ENCODE measurements around the gene NAALADL2. TPM values are rescaled to one million over a fixed set of nuclear protein-coding genes. Genes with fewer than 3 reads are reported as not detected.

NAALADL2 gene
- total RNA-seq, 2 donors from 2014 or later, result 0.70 TPM; not detected in 1

DNA sequence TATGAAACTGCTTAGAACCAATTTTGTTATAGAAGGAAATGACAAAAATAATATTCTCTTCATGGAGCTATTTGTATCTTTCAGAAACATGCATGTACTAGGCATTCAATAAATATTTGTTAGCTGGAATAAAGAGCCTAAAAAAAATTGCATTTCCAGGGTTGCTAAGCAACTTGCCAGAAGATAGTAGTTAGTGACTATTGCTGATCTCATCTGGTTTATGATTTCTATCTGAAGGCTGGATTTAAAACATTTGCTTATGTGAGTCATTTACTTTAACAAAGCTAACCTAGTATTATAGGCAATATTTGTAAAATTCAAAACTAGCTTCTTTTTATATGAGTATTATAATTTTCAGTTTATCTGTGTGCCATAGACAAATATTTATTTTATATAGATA is 78.3 kb downstream of the NAALADL2 start:
- peaks cover 8% of the 10 kb centered on the region for H3K9me3 Mint-ChIP-seq
- H3K36me3 Mint-ChIP-seq, result peaks cover 5% of the 10 kb centered on the region
- H3K27ac Mint-ChIP-seq, result no peak overlapping the region
- H3K4me3 Mint-ChIP-seq, result no peak overlapping the region
- H3K4me1 Mint-ChIP-seq (ENCODE audit: low read depth in 2 of 2), result no peaks in the 10 kb centered on the region
- DNase-seq (ENCODE audit: low spot score) (no peak), ATAC-seq (no peak)
- H3K27me3 Mint-ChIP-seq, result no peaks in the 10 kb centered on the region

DNA sequence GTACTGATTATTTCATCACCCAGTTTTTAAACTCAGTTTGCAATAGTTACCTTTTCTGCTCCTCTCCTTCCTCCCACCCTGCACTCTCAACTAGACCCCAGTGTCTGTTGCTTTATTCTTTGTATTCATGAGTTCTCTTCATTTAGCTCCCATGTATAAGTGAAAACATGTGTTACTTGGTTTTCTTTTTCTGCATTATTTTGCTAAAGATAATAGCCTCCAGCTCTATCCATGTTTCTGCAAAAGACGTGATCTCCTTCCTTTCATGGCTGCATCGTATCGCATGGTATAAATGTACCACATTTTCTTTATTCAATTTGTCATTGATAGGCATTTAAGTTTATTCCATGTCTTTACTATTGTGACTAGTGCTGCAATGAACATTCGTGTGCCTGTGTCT is 79.0 kb downstream of the NAALADL2 start:
- H3K36me3 Mint-ChIP-seq, result peaks cover 5% of the 10 kb centered on the region
- no peak for DNase-seq (ENCODE audit: low spot score)
- no peaks in the 10 kb centered on the region for H3K4me1 Mint-ChIP-seq (ENCODE audit: low read depth in 2 of 2)
- no peak for ATAC-seq
- no peak overlapping the region for H3K27ac Mint-ChIP-seq
- no peak overlapping the region for H3K4me3 Mint-ChIP-seq
- peaks cover 9% of the 10 kb centered on the region for H3K9me3 Mint-ChIP-seq
- no peaks in the 10 kb centered on the region for H3K27me3 Mint-ChIP-seq

DNA sequence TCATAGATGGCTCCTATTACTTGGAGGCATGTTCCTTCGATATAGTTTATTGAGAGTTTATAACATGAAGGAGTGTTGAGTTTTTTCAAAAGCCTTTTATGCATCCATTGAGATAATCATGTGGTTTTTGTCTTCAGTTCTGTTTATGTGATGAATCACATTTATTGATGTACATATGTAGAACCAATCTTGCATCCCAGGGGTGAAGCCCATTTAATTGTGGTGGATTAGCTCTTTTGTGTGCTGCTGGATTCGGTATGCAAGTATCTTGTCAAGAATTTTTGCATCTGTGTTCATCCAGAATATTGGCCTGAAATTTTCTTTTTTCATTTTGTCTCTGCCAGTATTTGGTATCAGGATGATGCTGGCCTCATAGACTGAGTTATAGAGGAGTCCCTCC is 81.0 kb downstream of the NAALADL2 start:
- no peak overlapping the region for H3K4me3 Mint-ChIP-seq
- peaks cover 5% of the 10 kb centered on the region for H3K36me3 Mint-ChIP-seq
- H3K9me3 Mint-ChIP-seq, result peaks cover 15% of the 10 kb centered on the region
- H3K4me1 Mint-ChIP-seq (ENCODE audit: low read depth in 2 of 2), result no peaks in the 10 kb centered on the region
- no peak for ATAC-seq
- no peak for DNase-seq (ENCODE audit: low spot score)
- no peak overlapping the region for H3K27ac Mint-ChIP-seq
- H3K27me3 Mint-ChIP-seq, result no peaks in the 10 kb centered on the region

DNA sequence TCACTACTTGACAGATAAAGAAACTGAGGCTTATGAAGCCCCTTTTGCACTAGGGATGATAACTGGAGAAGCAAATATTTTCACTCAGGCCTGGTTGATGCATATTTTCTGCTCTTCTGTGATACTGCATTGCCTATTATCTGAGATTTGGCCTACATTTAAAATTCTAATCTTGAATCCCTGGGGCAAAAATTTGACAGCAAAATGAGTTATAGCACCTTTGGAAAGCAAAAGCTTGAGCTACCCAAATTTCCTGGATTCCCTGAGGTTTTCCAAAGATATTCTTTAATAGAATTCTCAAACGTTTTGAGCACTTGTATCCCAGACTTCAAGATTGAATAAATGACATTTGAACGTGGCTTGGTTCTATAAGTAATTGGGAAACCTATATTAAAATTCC is 86.1 kb downstream of the NAALADL2 start:
- Mint-ChIP-seq H3K36me3 (peaks cover 5% of the 10 kb centered on the region), H3K4me3 (no peak overlapping the region), H3K4me1 (ENCODE audit: low read depth in 2 of 2) (no peaks in the 10 kb centered on the region), H3K27me3 (no peaks in the 10 kb centered on the region), H3K9me3 (peaks cover 14% of the 10 kb centered on the region), H3K27ac (no peak overlapping the region)
- ATAC-seq (no peak), DNase-seq (ENCODE audit: low spot score) (no peak)

DNA sequence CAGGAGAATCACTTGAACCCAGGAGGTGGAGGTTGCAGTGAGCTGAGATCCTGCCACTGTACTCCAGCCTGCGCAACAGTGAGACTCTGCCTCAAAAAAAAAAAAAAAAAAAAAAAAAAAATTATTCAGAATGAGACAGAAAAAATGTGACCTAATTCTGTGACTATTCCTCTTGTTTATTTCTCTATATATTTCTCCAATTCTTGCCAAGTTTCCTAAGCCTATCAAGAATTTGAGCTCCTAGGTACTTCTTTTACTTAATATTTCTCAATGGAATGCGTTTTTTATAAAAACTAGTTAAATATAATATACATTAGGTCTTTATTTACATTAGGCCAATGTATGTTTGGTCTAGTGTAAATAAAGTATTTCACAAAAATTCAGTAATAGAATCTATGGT is 86.8 kb downstream of the NAALADL2 start:
- H3K36me3 Mint-ChIP-seq, result peaks cover 3% of the 10 kb centered on the region
- ATAC-seq (no peak), DNase-seq (ENCODE audit: low spot score) (no peak)
- no peaks in the 10 kb centered on the region for H3K4me1 Mint-ChIP-seq (ENCODE audit: low read depth in 2 of 2)
- no peaks in the 10 kb centered on the region for H3K27me3 Mint-ChIP-seq
- no peak overlapping the region for H3K27ac Mint-ChIP-seq
- no peak overlapping the region for H3K4me3 Mint-ChIP-seq
- peaks cover 14% of the 10 kb centered on the region for H3K9me3 Mint-ChIP-seq

DNA sequence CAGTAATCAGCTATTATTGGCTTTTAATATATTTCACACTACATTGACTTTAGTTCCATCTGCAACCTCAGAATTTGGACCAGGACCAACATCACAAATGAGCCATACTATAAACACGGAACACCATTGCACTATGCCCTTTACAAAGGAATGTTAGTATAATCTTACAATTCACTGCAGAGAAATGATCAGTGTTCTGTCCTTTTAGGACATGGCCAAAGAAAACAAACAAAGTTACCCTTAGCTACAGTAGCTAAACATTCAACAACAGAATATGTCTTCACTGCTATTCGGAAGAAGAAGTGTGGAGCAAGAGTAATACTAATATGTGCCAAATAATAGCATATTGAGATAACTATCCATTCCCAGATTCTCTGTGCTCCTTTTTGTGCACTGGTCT is 90.4 kb downstream of the NAALADL2 start:
- no peak overlapping the region for H3K27ac Mint-ChIP-seq
- no peaks in the 10 kb centered on the region for H3K4me1 Mint-ChIP-seq (ENCODE audit: low read depth in 2 of 2)
- no peak overlapping the region for H3K4me3 Mint-ChIP-seq
- no peak for ATAC-seq
- peaks cover 14% of the 10 kb centered on the region for H3K9me3 Mint-ChIP-seq
- no peaks in the 10 kb centered on the region for H3K36me3 Mint-ChIP-seq
- no peaks in the 10 kb centered on the region for H3K27me3 Mint-ChIP-seq
- DNase-seq (ENCODE audit: low spot score), result no peak

DNA sequence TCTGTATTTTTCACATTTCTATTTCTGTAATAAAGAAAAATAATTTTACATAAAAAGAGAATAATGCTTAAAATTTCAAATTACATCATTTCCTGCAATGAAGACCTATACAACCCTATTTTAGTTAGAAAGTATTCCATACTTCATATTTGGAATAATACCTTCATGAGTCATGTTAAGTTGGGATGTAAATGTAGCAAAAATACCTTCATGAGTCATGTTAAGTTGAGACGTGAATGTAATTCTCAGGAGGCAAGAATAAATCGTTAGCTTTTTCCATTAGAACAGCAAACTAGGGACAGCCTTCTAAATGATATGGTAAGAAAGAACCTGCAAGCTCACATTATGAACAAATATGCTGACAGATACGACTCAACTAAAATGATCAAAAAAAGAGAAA is 91.9 kb downstream of the NAALADL2 start:
- DNase-seq (ENCODE audit: low spot score) (no peak), ATAC-seq (no peak)
- H3K4me1 Mint-ChIP-seq (ENCODE audit: low read depth in 2 of 2), result no peaks in the 10 kb centered on the region
- H3K36me3 Mint-ChIP-seq, result no peaks in the 10 kb centered on the region
- H3K4me3 Mint-ChIP-seq, result no peak overlapping the region
- no peaks in the 10 kb centered on the region for H3K27me3 Mint-ChIP-seq
- H3K27ac Mint-ChIP-seq, result no peak overlapping the region
- H3K9me3 Mint-ChIP-seq, result peaks cover 11% of the 10 kb centered on the region

DNA sequence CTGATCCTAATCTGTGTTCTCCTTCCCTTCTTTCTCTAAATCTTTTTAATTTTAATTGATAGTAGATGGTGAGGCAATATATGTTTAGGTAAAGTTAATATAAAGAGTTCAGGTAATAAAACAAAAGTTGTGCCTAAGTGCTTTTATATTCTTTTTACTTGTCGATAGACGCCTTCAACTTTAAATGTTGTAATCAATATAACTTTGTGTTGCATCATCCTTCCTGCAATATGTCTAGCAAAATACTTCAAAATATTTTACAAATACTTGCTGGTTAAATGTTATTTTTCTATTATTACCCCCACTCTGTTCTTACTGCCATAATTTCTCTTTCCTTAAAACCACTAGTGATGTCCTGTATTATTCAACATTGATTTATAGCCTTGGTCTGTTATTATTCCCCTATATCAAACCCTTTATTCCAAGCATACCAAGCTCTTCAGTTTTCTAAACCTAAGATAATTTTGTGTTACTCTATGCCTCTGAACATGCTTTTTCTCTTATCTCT is 92.4 kb downstream of the NAALADL2 start:
- no peak for DNase-seq (ENCODE audit: low spot score)
- Mint-ChIP-seq H3K27ac (no peak overlapping the region), H3K4me1 (ENCODE audit: low read depth in 2 of 2) (no peaks in the 10 kb centered on the region), H3K36me3 (no peaks in the 10 kb centered on the region), H3K4me3 (no peak overlapping the region), H3K27me3 (no peaks in the 10 kb centered on the region), H3K9me3 (peaks cover 11% of the 10 kb centered on the region)
- ATAC-seq, result no peak

DNA sequence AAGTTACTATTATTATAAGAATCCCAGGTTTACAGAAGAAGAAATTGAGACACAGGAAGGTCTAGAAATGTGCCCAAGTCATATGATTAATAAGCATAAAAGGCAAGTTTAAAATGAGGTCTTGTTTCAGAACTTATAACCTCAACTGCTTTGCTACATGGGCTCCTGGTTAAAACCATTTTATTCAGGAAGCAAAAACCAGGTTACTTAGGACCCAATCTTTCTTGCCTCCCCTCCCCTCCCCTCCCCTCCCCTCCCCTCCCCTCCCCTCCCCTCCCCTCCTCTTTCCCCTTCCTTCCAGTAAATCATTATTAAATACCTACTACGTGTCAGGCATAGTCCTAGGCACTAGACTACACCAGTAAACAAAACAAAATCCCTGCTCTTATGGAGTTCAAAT is 93.9 kb downstream of the NAALADL2 start:
- H3K27ac Mint-ChIP-seq, result no peak overlapping the region
- H3K4me1 Mint-ChIP-seq (ENCODE audit: low read depth in 2 of 2), result no peaks in the 10 kb centered on the region
- H3K27me3 Mint-ChIP-seq, result no peaks in the 10 kb centered on the region
- peaks cover 15% of the 10 kb centered on the region for H3K9me3 Mint-ChIP-seq
- ATAC-seq (no peak), DNase-seq (ENCODE audit: low spot score) (no peak)
- H3K36me3 Mint-ChIP-seq, result no peaks in the 10 kb centered on the region
- H3K4me3 Mint-ChIP-seq, result no peak overlapping the region

DNA sequence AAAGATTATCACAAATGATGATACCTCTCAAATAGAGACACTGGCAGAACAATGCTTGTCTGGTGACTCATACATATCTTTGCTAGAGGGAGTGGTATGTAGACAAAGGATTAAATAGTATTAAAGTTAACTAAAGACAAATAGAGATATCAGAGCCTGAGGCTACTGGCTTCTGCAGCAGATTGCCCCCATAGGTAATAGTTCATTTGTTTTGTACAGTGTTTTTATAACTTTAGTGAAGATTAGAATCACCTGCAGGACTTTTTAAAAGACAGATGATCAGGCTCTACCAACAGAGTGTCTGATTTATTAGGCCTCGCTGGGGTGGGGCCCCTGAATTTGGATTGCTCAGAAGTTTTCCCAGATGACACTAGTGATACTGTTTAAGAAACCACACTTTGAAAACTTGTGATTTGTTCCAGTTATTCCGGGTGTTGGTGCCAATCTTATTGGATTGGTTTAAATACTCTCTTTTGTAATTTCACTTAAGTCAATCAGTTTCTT is 96.4 kb downstream of the NAALADL2 start:
- H3K27me3 Mint-ChIP-seq, result no peaks in the 10 kb centered on the region
- H3K36me3 Mint-ChIP-seq, result no peaks in the 10 kb centered on the region

DNA sequence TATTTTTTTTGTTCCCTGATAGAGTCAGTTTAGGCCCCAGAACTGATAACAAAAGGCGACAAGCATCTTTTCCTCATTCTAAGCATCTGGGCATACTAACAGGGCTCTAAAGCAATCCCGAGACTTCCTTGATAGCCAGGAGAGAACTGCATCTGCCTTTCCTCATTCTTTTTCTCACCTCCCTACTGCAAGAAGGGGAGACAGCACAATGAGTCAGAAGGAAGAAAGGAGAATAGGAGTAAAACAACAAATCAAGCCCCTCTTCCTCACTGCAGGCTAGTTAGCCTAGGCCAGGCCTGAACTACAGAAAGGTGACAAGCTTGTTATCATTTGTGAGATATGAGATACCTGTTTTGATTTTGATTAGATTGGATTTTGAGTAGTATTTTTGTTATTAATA is 97.9 kb downstream of the NAALADL2 start:
- no peak overlapping the region for H3K4me3 Mint-ChIP-seq
- no peaks in the 10 kb centered on the region for H3K27me3 Mint-ChIP-seq
- H3K36me3 Mint-ChIP-seq, result no peaks in the 10 kb centered on the region
- DNase-seq (ENCODE audit: low spot score) (no peak), ATAC-seq (no peak)
- H3K4me1 Mint-ChIP-seq (ENCODE audit: low read depth in 2 of 2), result no peaks in the 10 kb centered on the region
- H3K27ac Mint-ChIP-seq, result no peak overlapping the region
- H3K9me3 Mint-ChIP-seq, result peaks cover 10% of the 10 kb centered on the region

More for the DNA sequence above, 96.4 kb downstream of the NAALADL2 start:
- Mint-ChIP-seq H3K27ac (no peak overlapping the region), H3K4me1 (ENCODE audit: low read depth in 2 of 2) (no peaks in the 10 kb centered on the region), H3K4me3 (no peak overlapping the region), H3K9me3 (peaks cover 13% of the 10 kb centered on the region)
- no peak for ATAC-seq
- DNase-seq (ENCODE audit: low spot score), result no peak

DNA sequence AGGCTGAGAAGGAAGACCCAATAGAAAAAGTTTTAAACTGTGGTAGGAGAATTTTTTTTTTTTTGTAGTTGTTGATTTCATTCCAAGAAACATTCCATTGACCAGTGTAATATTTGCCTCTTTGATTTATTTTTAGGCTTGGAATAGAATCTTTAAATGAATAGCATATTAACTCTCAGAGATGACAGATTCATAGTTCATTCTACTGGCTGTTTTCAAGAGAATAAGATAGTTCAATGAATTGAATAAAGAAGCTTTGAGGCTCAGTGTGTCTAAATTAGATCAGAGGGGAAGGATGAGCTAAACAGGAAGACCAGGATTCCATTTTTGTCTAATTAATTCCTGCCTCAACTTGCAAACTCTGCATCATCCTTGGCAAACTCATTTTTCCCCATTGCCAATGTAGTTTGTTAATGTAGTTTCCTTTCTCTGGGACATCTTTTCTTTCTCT is 98.4 kb downstream of the NAALADL2 start:
- Mint-ChIP-seq H3K27me3 (no peaks in the 10 kb centered on the region), H3K36me3 (no peaks in the 10 kb centered on the region), H3K4me1 (ENCODE audit: low read depth in 2 of 2) (no peaks in the 10 kb centered on the region), H3K4me3 (no peak overlapping the region), H3K9me3 (peaks cover 6% of the 10 kb centered on the region), H3K27ac (no peak overlapping the region)
- DNase-seq (ENCODE audit: low spot score) (no peak), ATAC-seq (no peak)

DNA sequence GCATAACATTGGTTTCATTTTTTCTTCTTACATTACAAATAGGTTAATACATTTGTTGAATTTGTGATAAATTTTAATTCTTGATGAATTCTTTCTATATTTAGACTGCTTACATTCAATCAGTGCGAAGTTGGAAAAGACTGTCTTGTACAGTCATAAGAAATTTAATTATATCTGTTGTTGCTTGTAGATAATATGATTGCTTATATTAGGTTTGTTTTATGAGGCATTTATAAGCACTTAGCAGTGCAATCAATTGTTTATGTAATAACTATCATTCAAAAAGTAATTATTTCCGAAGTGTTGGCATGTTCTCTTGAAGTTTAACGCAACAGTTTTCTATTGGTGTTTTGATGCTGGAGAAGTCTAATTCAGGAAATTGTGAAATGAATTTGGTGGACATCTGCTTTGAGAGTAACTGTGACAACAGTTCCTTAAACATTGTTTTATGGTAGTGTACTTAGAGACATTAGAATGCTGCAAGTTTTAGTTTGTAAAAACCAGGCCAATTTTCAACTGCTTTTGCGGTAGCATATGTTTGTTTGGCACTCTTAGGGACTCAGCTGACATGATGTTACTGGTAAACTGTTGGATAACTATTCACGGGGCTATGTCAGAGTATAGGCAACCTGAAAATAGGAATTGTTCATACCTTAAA is 99.7 kb downstream of the NAALADL2 start:
- H3K4me3 Mint-ChIP-seq, result no peak overlapping the region
- ATAC-seq (no peak), DNase-seq (ENCODE audit: low spot score) (no peak)
- H3K36me3 Mint-ChIP-seq, result no peaks in the 10 kb centered on the region
- H3K9me3 Mint-ChIP-seq, result peaks cover 6% of the 10 kb centered on the region
- H3K27ac Mint-ChIP-seq, result no peak overlapping the region
- no peaks in the 10 kb centered on the region for H3K4me1 Mint-ChIP-seq (ENCODE audit: low read depth in 2 of 2)
- no peaks in the 10 kb centered on the region for H3K27me3 Mint-ChIP-seq

DNA sequence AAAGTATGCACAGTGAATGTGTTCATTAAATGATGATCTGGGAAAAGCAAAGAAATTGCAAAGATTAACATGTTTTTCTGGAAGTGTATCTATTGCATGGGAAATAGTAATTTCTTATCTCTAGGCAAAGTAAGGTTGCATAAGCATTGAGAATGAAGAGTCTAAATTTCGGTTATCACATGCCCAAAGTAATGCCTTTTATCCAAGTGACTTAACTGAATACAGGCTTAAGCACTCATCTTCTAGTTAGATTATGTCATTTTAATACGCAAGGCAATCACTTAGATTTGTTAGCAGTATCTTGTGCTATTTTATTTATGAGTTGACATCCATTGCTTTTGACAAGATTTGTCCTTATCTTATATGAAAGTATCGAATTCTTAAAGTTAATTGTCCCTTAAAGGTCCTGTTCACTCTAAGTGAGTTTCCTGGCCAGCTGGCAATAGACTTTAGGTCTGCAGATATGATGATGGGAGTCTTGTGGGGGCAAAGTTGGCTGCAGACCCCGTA is 100.5 kb downstream of the NAALADL2 start:
- H3K27ac Mint-ChIP-seq, result no peak overlapping the region
- H3K4me1 Mint-ChIP-seq (ENCODE audit: low read depth in 2 of 2), result no peaks in the 10 kb centered on the region
- H3K36me3 Mint-ChIP-seq, result no peaks in the 10 kb centered on the region
- no peak for ATAC-seq
- H3K27me3 Mint-ChIP-seq, result no peaks in the 10 kb centered on the region
- H3K4me3 Mint-ChIP-seq, result no peak overlapping the region
- H3K9me3 Mint-ChIP-seq, result peaks cover 6% of the 10 kb centered on the region
- no peak for DNase-seq (ENCODE audit: low spot score)

Measured in natural killer cell treated with Interleukin-12 subunit alpha and Interleukin-12 subunit beta and Interleukin-15 and Interleukin-18, amount 100 ng/mL, for 72 hours (primary cell).